ENCODE measurements around the gene AADAT.

DNA sequence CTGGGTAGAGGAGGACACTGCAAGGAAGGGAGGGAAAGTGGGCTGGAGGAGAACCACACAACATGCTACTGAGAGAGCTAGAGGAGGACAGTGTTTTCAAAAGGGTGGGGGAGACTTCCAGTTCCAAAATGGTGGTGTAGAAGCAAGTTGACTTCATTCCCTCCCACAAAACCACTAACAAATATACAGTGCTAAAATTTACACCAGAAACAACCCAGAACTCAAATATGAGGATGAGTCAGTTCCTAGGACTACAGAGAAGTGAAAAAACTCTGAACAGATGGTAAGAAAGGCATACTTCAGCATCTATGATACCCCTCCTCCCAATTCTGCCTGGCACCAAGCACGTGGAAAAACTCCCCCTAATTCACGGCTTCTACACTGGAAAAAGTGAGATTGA is 9.8 kb downstream of the AADAT start:
- TF ChIP-seq CTCF (IDR thresholded peaks at IDR 0.05), result no peak
- no peak for TF ChIP-seq POLR2A (IDR thresholded peaks at IDR 0.05)

All from body of pancreas (tissue), 4 donors.